Activated T-cell treated with anti-CD3 and anti-CD28 coated beads for 1 hour (primary cell): Measurements from ENCODE around the gene IFNE.

Source experiments
- DNase-seq: peaks from one replicate; pipeline ENCODE4 v3.0.0-alpha.2; 2020; ENCODE audit warnings: low read depth

IFNE gene

GRCh38 chr9:21482213-21482612, at the start of gene IFNE:
Gene IFNE (minus strand): TSS chr9:21482313. CDS start chr9:21481694, 619 bp downstream.
- DNase-seq, result no peak

- no peak for DNase-seq
Measured at GRCh38 chr9:21528123-21528808, 46.2 kb upstream of the IFNE start.

- no peak for DNase-seq
Measured at GRCh38 chr9:21527579-21527978, 45.5 kb upstream of the IFNE start.

GRCh38 chr9:21525174-21525573, 43.1 kb upstream of the IFNE start:
- DNase-seq, result no peak

GRCh38 chr9:21524099-21524830, 42.2 kb upstream of the IFNE start:
- DNase-seq, result no peak

GRCh38 chr9:21523021-21524014, 41.2 kb upstream of the IFNE start:
- no peak for DNase-seq

- no peak for DNase-seq
Measured at GRCh38 chr9:21522348-21522747, 40.2 kb upstream of the IFNE start.

GRCh38 chr9:21521448-21521847, 39.3 kb upstream of the IFNE start:
- no peak for DNase-seq

- DNase-seq, result no peak
Measured at GRCh38 chr9:21520501-21521228, 38.6 kb upstream of the IFNE start.

- DNase-seq, result no peak
Measured at GRCh38 chr9:21519855-21520434, 37.8 kb upstream of the IFNE start.

- no peak for DNase-seq
Measured at GRCh38 chr9:21516796-21517195, 34.7 kb upstream of the IFNE start.

GRCh38 chr9:21513431-21513830, 31.3 kb upstream of the IFNE start:
- no peak for DNase-seq

- no peak for DNase-seq
Measured at GRCh38 chr9:21510806-21511205, 28.7 kb upstream of the IFNE start.

GRCh38 chr9:21507483-21507790, 25.3 kb upstream of the IFNE start:
- no peak for DNase-seq

- DNase-seq, result no peak
Measured at GRCh38 chr9:21506626-21507482, 24.7 kb upstream of the IFNE start.

GRCh38 chr9:21505425-21506179, 23.5 kb upstream of the IFNE start:
- DNase-seq, result no peak

GRCh38 chr9:21504894-21505293, 22.8 kb upstream of the IFNE start:
- no peak for DNase-seq

- DNase-seq, result no peak
Measured at GRCh38 chr9:21504113-21504512, 22.0 kb upstream of the IFNE start.

- no peak for DNase-seq
Measured at GRCh38 chr9:21502586-21502985, 20.5 kb upstream of the IFNE start.

GRCh38 chr9:21499912-21500311, 17.8 kb upstream of the IFNE start:
- DNase-seq, result no peak
